Stimulated activated CD8-positive, alpha-beta memory T cell treated with anti-CD3 and anti-CD28 coated beads, Interleukin-4, amount 100 ng/mL, for 4 hours (primary cell): ENCODE data around the gene GOT1.

ENCODE experiments used
- DNase-seq, 2 donors: peaks; one replicate each; pipeline ENCODE4 v3.0.0-alpha.2; 2020; ENCODE audit warnings: low read depth in 2 of 2, low spot score in 1 of 2

GOT1 gene

DNA sequence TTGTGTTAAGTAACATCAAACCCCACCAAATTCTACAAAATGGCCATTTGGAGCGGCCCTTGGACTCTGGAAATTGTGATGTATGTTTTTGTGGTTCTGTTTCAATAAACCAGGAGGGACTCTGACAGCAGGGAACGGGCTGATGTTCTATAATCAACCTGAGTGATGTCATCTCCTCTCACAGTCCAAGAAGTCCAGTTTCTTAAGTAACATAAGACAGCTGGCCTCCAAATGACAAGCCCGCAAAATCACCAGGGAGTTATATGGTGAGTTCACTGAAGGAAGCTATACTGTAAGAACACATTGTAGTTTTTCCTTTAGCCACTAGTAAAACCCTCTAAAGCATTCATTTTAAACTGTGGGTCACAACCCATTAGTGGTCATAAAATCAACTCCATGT is 34.0 kb downstream of the GOT1 start:
- no peak for DNase-seq

DNA sequence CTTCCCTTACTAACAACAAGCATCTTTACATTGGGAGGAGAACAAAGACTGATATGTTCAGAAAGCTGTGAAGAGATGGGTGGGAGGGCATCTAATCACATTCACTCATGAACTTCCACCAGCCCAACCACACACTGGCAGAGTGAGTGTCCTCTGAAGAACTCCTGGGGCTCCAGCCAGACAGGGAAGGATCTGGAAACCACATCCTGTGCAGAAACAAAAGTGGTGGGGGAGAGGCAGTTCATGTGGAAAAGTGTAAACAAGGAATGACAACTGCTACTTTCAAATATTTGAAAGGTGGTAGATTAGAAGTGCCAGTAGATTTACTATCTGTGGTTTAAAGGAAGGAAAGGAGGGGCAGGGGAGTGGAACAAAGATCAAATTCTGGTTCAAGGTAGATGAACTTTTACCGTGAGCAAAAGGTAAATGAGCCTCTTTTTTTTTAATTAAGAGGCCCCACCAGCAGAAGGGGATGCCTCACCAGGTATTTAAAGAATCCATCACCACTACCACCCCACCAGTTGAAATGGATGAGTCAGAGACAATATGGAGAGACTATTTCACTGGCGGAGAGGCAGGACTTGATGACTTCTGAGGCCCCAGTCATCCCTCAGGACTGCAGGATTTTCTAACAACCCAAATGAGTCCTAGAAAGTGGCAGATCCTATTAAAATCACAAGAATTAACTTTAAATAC is 34.5 kb downstream of the GOT1 start:
- DNase-seq = no peak

DNA sequence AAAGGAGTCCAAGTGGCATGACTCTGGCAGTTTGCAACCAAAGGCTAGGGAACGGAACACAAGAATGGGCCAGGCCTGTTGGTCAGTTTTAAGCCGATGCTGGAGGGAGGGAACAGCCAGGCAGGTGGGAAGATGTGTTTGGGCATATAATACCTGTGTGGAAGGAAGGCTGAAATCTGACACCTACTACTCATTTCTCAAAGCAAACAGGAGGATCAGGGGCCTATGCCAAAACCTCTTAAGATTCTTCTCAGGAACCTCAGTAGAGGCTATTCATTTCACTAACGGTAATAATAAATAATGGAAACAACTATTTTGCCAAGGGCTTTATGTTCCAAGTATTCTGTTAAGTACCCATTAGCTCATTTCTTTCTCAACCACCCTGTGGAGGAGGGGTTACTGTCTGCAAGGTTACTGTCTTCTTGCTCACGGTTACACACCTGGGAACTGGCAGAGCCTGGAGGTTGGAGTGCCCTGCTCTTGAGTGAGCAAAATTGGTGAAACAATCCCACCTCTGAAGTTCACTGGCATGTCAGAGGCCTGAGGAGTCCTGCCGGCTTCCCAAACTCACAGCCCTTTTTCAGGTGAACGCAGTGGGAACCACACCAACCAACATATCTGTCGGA is 35.5 kb downstream of the GOT1 start:
- no peak for DNase-seq

DNA sequence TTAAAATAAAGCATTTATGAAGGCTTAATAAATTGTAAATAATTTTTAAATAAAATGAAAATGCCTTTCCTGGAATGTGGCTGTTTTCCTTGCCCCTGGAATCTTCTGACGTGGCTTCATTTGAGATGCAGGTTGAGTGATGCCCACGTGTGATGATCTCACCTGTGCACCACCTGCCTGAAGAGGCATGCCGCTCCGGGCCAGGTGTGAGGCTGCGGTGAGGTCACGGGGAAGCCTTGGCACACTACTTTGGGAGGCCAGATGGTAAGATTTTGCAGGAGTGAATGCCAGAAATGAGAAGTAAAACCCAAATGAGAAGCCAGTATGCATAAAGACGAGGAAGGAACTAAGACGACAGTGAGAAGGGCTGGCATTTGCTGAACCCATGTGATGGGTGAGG is 36.2 kb downstream of the GOT1 start:
- DNase-seq = no peak

DNA sequence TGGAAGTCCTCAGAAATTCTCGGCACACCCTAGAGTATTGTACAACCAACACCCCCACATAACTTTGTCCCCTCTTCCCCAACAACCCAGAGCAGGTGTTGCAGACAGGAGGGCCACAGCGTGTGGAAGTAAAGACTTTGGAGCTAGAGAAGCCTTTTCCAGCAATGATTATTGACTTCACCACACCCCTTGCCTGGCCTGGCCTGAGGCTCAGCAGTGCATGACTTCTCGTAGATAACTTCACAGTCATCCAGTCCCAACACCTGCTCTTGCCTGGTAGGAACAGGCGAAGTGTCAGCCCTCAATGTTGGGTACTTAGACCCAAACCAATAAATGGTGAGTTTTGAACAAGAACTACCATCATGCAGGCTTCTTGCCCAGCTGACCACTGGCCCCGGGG is 36.7 kb downstream of the GOT1 start:
- no peak for DNase-seq

DNA sequence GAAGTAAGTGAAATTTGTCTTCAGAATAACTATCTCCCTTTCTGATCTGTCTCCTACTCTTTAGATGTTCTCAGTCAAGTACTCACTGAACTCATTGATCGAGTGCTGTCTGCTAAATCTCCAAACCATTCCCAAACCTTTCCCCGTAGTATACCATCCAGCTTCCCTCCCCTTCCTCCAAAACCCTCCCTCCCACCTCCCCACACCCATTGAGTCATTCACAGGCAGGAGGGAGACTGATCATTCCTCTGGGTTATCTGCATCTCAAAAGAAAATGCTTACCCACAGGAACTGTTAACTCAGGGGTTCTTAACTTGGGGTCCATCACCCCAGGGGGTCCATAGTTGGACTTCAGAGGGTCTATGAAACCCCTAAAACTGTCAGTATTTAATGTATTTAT is 37.4 kb downstream of the GOT1 start:
- DNase-seq = no peak

DNA sequence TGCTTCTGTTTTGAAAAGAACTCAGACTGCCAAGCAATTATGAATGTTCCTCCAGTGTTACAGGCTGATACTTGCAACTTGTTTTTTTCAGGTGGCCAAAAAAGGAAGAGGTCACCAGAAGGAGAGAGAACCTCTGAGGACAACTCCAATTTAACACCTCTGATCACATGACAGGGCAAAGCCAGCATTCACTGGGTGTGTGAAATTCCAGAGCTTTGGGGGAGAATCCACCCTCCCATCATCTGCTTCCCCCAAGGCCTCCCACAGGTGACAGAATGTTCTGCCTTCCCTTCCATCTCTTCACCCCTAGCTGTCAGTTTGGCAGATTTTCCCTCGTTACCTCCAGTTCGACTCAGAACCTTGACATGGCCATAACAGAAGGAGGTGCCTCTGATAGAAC is 39.1 kb downstream of the GOT1 start:
- DNase-seq = no peak

DNA sequence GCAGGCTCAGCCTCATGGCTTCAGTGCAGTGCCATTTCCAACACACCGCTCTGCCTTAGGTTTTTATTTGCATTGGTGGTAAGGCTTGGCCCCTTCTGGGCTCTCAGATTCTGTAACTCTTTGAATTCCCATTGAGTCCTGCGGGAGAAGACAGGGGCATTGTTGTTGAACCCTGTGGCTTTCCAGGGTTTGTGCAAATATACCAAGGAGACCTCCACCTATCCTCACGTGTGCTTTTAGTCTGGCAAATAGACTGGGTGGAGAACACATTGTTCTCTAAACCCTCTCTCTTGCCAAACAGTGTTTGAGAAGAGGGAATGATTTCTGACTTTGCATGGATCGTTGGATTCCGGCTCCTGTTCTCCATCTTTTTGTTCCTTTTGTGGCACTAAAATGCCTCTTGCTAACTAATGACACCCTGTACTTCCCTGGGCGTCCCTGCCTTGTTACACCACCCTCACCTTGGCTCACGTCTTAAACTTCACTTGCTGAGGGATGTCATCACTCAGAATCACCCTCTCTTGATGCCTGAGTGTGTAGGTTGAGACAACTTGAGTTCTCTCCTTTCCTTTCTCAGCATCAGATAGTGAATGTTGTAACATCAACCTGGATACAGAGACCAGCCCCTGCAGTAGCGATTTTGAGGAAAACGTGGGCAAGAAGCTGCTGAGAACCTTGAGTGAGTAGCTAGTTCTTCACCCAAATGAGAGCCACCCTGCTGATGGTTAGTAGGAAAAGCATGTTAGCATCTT is 40.5 kb downstream of the GOT1 start:
- DNase-seq = no peak

DNA sequence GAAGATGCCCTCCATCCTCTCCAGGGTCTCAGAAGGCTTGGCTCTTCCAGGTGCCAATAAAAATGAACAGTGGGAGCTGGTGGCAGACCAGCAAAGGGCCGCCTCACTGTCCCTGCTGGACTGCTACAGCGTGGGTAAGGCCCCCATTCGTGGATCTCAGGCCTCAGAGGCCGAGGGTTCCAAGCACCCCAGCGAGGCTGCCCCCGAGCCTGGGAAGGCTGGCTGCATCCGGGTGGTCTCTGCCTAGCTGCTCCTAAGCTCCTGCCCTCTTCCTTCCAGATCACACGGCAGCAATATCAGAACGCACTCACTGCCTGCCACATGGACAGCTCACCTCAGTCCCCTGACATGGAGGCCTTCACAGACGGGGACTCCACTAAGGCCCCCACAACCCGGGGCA is 42.9 kb downstream of the GOT1 start:
- no peak for DNase-seq

DNA sequence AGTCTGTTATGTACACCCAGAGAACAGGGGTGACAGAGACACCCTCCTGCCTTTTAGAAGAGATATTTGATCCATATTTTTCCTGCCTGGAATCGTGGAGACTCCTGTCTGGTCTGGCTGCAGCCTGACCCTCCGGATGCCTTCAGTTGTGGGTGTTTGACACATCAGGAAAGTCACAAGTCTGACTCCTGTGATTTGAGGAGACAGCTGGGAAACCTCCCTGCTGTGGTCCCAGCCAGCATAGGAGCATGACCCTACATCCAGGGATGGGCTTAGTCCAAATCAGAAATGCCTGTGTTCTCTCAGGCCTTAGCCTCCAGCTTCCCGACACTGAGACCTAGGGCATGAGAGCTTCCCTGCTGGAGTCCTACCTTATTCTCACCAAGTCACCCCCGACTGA is 43.4 kb downstream of the GOT1 start:
- DNase-seq = no peak

DNA sequence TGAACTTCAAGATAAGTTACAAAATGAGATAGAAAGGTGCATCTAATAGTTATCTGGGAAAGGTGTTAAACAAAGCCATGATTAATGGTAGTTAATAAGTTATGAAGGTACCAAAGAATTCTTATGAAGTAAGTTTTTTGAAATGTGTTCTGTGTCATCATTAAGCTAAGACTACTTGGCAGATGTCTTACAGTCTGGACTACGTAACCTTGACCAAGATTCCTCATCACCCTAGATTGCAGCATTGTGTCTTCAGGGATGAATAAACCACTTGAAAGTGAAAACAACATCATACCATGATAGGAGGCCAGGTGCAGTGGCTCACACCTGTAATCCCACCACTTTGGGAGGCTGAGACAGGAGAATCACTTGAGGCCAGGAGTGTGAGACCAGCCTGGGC is 48.2 kb downstream of the GOT1 start:
- no peak for DNase-seq

DNA sequence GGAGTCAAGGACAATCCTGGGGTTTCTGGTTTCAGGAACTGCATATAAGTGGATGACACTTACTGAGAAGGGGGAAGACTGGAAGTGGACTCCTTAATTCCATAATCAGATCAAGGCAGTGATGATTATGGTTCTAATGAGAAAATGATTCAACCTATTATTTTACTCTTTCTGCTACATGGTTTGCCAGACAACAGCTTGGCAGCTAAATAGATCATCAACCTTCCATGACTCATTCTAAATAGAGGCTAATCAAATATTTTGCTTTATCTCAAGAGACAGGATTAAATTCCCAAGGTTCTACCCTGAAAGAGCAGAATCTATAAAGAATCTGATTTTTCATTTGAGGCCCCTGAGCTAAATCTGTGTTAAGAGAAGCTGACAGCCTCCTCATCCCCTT is 55.0 kb downstream of the GOT1 start:
- no peak for DNase-seq

DNA sequence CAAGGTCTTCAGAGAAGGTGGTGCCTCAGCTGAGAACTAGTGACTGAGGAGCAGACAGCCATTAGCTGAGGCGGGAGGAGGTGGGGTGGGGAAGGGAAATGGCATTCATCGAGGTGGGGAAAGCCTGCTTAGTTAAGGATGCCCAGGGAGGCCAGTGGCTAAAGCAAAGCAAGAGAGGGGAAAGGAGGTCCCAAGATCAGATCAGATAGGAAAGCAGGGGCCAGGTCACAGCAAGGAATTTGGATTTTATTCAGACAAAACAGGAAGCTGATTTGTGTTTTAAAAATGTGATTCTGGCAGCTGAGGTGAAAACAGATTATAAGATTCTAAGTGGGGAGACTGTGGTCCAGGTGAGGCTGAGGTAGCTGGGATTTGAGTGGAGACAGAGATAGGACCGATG is 55.5 kb downstream of the GOT1 start:
- no peak for DNase-seq

DNA sequence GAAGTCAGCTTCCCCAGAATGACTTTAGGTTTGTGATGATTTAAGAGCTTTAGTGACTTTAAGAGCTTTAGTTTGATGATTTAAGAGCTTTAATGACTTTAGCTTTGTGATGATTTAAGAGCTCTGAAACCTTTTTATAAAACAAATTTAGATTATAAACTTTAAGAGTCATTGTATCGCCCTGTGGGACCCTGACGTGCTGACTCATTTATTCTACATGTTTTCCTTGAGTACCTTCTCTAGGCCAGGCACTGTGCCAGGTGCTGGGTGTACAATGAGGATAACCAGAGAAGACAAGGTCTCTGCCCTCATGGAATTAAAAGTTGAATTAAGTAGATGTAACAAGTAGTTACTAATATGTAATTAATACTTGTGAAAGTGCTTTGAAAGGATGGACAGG is 55.9 kb downstream of the GOT1 start:
- no peak for DNase-seq

DNA sequence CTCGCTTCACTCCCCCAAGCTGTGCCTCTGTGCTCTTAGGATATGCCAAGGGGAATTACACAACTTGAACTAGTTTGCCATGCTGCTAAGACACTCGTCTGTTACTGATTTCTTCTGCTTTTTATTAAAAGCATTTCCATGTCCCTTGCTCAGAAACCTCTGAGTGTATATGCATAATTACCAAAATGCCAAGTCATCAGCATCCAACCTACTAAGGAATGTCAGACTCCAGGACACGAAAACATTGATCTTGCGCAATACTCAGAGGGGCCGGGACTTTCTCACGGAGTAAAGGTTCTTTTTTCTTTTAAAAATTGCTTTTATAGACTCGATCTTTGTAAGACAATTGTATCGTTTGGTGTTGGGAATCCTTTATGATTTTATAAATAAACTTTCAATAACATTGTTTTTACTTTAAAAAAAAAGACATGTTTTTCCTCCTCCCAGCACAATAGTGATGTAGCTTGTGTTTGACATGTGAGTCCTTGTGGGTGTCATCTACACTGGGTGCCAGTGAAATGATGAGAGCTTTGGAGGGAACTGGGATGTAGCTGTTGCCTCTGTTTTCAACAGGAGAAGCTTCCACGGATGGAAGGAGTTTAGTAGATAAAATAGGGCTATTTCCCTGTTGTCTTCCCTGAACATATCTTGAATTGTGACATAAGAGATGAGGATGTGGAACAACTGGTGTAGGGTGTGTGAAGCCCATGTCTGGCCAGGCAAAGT is 57.7 kb downstream of the GOT1 start:
- no peak for DNase-seq

DNA sequence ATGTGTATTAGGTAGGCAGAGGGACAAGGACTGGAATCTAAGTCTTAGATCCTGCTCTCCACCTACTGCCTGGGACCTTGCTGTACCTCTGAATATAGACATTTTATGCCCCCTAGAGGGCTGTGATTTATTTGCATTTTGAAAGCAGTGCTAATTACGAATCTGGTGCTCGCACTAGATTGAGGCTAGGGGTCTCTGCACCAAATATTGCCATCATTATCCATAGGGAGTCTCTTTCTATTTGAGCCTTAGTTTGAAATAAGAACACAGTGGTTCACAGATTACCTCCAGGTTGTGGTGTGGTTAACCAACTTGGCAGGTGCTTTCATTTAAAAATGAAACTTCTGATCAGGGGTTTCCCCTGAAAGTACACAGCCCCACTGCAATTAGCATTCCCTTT is 59.4 kb downstream of the GOT1 start:
- no peak for DNase-seq

DNA sequence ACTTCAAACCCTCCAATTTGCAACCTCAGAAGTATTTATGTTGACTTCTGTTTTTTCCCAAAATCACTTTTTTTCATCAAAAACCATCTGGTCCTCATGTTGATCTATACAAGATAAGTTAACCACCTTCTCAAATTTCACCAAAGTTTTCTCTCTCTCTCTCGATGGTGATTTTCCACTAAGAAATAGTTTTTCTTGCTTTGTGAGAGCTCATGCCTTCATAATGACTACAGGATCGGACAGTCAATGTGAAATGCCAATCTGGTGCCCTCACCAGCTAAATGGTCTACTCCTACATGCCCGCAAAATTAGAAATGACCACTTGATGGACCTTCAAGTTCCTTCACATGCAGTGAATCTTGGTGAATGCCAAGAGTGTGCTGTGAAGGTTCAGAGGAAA is 60.9 kb downstream of the GOT1 start:
- DNase-seq = no peak

DNA sequence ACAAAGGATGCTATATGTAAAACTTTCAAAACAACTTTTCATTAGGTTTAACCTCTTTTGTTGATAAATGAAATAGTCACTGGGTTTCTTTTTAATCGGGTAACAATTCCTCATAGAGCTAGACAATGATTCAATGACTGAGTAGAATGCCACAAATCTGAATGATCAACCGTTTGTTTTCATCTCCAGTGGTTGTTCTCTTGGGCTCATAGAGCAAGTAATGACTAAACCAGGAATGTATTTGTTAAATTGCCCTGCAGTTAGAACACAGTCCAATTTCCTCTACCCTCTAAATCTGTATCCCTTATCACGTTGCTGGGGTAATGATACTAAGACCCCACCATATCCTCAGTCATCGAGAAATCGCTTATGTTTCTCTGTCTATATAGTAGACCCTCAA is 61.3 kb downstream of the GOT1 start:
- no peak for DNase-seq

DNA sequence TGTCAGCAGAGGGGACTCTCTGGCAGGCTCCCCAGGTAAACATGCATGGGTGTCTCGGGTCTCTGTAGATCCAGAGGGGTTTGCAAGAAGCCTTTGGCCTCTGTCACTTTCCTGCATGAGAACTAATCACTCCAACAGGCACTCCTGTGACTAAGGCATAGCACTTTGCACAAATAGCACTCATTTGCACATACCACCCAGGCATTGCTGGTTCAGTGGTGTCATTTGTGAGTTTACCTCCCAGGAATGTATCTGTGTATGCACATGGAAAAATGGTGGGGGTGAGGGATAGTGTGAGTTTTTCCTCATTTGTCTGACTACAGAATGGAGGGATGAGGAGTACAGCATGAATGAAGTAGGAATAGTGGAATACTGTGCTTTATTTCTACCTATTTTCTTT is 61.8 kb downstream of the GOT1 start:
- no peak for DNase-seq

DNA sequence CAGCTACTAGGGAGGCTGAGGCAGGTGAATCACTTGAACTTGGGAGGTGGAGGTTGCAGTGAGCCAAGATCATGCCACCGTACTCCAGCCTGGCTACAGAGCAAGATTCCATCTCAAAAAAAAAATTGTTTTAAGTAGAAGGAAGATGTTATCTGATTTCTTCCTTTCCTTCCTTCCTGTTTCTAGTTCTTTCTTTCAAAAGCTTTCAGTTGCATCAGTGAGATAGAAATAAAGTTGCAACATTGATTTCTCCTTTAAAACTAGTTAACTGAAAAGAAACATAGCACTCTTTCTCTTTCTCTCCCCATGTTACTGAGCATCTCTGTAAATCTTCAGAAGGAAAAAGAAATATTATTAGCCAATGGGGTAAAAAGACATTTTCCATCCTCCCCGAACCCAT is 63.8 kb downstream of the GOT1 start:
- no peak for DNase-seq

DNA sequence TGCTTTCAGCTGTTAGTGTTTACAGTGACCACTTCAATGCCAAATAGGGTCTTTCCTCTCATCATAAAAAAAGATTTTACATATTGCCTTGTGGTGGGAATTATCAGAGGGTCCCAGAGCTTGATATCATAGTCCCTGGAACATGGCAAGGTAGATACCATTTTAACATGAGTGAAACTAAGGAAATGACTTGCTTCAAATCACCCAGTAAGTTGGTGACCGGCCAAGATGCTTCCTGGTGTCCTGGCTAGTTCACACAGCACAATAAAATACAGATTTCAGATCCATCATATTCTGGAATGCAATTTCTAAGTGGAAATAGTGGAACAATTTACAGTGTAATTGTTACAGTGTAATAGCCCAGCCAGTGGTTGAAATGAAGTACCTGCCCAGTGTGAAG is 64.7 kb downstream of the GOT1 start:
- no peak for DNase-seq

DNA sequence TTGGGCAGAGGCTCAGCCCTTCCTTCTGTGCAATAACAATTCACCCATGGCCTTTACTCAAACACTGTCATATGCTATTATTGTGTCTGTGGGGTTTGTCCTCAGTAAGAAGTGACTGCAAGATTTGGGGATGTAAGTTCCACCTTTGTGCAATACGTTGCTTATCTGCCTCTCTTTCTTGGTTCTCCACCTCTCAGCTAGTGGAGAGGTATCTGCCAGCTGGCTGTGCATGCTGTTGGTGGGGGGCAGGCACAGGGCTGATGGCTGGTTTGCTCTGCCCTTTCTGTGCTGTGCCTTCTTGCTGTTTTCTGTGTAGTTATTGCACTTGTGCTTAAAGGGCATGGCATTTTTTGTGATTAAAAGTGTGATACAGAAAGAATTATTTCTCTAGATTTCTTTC is 65.1 kb downstream of the GOT1 start:
- no peak for DNase-seq
